GM19397 (cell line): ENCODE data around the gene CNTN5.

Experiments used
- ATAC-seq: cut with Tn5 transposase; IDR thresholded peaks from one replicate; pipeline ENCODE4 v1.9.1; 2021; ENCODE audit warnings: mild to moderate bottlenecking, moderate library complexity; ENCODE audit not compliant: unreplicated experiment

Gene CNTN5

DNA sequence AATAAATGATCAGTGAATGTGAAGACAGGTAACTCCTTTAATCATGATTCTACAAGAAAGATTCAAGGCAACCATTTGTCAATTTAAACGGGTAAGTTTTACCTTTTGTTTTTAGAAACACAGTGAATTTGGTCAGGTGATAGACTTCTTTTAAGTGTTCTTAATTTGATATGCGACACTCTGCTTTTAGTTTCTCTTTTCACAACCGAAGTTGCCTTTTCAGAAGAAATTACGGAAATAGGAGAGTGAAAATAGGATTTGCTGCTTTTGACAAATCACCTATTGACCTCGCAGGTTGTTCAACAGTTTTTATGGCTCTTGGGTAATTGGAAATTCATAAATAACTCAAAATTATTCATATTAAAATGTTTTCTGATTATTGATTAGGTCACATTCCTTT lies 142.1 kb downstream of the CNTN5 start:
- no peak for ATAC-seq

DNA sequence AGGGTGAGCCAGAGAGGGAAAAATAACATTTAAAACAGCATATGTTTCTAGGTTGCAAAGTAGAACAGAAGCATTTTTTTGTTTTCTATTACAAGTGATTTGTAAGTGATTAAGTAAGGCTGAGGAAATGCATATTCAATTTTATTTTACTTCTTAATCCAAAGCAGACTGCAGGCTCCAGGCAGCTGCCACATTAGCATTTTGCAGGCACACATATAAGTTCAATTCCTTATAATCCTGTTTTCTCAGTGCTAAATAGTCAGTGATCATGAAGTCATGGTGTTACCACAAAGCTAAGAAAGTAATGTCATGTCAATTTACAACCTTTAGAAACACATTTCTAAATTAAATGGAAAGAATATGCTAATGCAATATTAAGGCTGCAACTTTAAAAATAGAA lies 149.8 kb downstream of the CNTN5 start:
- no peak for ATAC-seq

DNA sequence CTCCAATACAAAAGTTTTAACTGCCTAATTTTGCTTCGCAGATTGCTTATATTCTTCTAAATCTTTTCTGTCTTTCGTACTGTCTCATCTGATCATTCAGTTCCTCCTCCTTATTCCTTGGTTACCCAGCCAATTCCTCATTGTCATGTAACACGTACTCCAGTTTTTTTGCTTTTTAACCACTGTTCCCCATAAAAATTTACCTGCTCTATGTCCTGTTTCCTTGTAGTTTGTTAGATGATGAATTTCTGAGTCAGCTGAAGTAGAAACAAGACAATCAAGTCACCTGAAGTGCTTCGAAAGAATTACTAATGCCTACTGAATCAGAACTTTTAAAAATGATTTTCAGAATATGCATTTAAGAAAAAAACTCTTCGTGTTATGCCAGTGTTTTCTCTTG lies 150.6 kb downstream of the CNTN5 start:
- ATAC-seq: no peak

DNA sequence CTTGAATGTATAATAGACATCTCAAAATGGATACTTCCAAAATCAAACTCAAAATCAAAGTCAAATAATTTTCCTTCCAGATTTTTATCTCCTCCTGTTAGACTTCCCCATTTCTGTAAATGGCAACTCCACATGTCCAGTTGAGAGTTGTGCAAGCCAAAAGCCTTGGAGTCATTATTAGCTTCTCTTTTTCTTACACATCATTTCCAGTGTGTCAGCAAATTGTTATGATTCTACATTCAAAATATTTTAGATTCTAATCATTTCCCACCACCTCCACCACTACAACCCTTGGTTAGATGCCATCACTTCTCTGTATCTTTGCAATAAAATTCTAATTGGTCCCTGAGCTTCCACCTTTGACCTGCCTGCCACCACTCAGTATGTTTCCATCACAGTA lies 155.7 kb downstream of the CNTN5 start:
- ATAC-seq: no peak

DNA sequence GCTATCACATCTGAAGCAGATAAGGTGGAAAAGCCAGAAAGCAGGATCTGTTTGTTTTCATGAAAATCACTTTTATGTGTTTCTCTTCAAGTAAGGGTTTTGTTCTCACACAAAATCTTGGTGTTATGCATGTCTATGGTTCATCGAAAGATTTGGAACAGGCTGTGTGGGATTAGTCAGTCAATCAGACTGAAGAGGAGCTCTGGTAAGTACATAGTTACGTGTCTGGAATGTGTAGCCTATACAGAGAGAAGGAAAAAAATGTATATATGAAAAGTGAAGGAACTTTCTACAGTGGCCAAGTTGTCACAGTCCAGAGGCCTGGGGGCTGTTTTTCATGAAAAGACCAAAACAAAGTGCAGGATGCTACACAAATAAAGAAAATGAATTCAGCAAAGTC lies 156.7 kb downstream of the CNTN5 start:
- ATAC-seq: no peak

DNA sequence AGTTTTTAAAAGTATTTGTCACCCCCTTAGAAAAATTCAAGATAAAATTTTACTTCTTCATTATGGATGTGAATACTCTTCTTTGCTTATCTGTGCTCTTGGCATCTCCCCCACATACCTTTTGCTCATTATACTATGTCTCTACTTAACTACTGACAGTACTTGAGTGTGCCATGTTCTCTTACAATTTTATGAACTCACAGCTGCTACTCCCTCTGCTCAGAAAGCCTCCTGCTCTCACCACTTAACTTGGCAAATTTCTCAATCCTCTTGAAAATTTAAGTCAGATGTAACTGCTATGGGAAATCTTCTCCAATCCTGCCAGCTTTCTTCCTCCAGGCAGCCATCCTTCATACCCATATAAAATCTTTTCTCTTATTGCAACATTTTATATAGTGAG lies 163.4 kb downstream of the CNTN5 start:
- ATAC-seq: no peak

DNA sequence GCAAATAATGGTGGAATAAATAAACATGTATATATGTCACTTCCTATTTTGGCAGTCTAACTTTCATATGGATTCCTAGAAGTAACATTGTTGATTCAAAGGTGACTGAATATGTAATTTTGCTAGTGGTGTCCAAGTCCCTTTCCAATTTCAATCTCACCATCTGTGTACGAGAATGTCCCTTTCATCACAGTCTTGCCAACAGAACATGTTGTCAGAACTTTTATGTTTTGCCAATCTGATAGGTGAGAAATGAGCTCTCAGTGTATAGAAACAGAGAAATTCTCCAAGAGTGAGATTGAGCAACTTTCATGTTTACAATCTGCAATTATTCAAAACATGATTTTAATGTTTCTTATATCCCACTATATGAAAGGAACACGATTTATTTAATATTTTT lies 167.5 kb downstream of the CNTN5 start:
- no peak for ATAC-seq

DNA sequence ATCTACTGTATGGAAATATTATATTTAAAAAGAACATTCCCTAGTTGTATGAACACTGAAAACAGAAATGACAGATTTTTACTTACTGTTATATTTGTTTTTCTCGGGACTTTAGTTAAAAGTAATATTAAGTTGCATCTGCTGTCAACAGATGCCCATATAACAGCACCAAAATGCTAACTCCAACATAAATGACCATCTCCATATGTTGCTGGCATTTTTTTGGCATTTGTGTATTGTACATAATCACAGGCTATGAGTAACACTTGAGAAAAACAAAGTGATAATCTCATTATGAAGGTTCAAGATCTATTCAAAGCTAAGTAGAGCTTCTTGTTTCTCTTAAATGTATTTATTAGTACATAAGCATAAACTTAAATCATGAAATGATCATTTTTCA lies 172.0 kb downstream of the CNTN5 start:
- no peak for ATAC-seq

DNA sequence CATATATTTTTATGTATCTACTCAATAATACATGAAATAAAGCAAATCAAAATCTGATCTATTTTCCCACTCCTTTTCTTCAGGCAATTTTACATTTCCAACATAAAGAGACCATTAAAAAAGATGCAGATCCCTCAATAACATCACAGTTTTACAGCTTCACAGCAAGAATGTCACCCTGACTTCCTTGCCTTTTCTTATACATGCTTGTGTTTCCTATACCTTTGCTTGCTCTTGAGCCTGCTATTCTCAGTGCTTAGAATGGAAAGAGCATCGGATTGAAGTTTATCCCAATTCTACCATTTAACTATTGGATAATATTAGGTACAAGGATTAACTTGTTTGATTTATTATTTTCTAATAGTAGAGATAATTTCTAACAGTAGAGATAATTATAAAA lies 176.7 kb downstream of the CNTN5 start:
- no peak for ATAC-seq

DNA sequence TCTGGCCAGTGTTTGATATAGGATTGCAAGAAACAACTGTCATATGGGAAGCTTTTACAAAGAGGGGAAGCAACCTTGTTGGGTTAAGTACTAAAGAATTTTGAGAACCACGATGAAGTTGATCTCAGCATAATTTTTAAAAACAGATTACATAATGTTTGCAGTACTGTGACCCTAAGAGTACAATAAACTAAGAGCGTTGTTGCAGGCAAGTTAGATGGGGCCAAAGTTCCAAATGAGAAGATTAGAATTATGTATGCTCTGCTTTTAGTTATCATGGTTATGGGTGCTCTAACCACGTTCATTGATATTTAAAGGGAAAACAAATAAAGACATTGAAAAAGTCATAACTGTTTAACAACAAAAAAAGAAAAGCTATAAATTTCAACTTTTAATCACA lies 177.5 kb downstream of the CNTN5 start:
- no peak for ATAC-seq

DNA sequence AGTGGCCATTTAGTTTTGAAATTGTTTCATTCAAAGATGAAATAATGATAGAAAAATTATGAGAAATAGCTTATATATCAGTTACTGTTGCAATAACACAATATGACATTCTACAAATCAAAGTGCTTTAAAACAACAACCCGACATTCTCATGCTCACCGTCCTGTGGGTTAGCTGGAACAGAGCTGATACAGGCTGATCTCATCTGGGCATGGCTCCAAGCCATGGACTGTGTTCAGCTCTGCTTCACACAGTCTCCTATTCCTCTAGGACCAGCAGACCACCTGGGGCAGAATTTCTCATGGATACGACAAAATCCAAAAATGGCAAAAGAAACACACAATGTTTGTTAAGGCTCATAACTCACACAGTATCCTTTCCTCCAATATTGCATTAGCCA lies 178.6 kb downstream of the CNTN5 start:
- ATAC-seq: no peak

DNA sequence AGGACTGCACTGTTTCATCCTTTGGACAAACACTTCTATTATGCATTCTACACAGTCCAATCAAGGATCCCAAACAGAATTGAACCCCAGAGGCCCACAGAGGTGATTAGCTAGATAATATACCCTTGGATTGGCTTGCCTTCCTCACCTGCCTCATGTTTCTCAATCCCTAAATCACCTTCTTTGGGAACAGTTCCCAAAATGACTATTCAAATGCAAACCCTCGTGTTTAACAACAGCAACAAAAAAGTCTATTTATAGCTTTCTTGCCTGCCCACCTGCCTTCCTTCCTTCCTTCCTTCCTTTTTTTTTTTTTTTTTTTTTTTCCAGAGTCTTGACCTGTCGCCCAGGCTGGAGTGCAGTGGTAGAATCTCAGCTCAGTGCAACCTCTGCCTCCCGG lies 180.0 kb downstream of the CNTN5 start:
- no peak for ATAC-seq

DNA sequence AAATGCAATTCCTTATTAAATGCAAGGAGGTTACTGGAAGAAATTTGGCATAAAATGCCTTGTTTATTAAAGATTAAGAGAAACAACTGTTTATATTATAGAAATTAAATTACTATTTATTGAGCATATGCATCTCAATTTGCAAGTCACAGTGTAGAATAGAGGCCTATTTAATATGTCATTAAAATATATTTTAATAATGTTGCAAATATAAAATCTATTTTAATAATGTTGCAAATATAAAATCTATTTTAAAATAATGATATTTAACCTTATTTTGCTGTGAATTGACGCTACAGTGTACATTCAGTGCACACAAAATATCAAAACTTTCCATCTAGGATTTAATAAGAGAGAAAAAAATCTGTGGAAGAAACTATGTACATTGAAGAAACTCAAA lies 188.1 kb downstream of the CNTN5 start:
- ATAC-seq: no peak

DNA sequence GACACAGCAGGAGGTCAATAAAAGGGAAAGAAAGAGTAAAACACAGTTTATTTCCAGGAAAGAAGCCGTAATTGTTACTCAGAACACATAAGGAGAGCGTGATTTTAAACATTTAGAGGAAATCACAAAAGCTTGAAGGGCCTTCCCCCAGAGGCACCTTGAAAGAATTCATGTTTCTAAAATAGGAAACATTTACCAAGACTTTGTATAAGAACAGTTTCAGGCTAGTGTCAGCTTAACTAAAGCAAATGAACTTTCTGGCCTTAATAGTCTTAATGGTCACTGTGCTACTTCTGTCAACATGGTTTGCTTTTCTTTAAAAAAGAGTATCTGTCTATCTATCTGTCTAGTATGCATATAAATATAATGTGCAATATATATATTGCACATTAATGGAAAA lies 208.8 kb downstream of the CNTN5 start:
- ATAC-seq: no peak

DNA sequence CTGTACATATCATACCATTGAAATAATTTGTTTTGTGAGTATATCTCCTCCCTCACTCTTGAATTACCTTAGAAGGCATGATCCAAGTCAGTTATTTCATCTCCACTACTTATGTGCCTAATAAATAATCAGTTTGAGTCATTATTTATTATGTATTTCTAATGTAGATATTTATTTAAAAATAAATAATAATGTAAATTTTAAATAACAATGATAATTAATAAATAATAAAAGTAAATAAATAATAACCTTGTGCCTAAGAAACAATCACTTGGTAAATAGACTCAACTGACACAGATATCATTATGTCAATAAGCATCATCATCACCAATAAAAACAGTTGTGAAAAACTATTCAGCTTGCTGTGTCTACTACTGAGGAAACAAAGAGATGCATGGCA lies 213.8 kb downstream of the CNTN5 start:
- ATAC-seq: no peak

DNA sequence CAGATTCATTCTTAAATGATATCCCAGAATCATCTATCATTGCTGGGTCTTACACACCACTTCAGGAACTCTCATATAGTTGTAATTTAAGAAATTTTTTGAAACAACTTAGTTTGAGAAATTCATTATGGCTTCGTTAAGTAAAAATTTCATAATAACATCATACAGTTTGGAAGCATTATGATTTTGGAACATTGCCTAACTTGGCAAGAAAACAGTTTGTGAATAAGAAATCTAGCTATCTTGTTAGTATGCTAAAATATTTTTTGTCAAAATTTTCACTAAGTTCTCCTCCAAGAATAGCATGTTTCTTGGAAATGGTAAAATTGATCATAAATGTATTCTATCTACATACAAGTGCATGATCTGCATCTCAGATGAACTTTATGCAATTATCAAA lies 217.7 kb downstream of the CNTN5 start:
- no peak for ATAC-seq

DNA sequence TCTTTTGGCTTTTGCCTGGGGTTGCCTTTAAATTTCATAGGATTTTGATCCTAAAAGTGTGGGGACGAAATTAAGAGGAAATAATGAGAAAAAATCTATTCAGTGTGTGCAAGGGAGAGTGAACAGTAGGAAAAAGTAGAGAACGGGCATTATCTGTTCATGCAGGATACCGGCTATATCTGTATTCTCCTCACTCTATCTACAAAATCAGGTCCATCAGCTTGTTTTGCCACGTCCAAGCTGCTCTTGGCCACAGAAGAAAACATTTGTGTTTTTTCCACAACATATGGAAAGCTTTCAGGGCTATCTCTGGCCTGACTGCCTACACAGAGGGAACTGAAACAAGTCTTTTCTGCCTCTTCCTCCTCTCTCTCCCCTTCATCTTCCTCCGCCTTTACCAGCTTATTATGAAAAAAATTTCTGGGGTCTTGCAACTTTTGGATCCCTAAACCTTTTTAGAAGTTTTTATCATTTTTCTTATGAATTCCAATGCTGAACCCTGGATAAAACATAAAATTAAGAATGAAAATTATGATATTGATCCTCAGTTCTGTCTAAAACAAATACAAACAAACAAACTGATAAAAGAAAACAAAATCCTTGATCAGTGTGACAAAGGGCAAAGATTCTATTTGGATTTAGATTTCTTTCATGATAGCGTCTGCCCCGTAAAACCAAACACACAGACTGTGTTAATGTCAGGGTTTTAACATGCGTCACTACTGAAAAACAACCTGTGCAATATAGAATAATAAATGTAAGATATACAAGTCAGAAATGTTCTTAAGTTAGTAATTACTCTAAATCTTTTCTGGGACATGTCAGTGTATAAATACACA lies 219.7 kb downstream of the CNTN5 start:
- ATAC-seq: no peak

DNA sequence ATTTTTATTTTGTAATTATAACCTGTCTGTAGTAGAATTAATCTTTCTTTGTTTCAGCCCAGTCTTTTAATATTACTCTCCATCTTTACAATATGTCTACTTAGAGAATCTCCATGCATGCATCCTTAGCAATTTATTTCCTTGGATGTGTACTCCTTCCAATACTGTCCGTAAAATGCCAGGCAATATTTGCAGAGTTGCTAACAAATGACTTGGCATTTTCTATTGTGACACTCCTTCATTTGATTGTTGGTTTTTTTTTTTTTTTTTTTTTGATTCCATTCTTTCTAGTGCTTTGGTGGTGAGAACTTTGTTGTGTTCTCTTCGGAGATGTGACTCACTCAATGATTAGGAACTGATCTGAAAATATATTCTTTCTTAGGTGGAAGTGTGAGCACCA lies 220.3 kb downstream of the CNTN5 start:
- no peak for ATAC-seq

DNA sequence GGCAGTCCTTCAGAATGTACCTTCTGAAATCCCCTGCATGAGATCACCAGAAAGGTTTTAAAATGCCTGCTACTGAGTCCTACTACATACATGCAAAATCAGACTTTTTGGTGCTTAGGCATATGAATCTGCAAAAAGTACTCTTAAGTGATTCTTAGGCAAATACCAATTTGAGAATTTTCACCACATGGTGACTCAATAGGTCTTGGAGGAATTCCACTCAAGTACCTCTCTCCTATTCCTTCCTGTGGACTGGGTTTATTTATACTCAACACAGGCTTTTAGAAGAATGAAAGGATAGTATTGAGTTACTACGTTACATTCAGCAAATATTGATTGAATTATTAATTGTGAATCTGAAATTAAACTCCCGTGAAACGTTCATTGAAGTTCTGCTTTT lies 223.9 kb downstream of the CNTN5 start:
- ATAC-seq: no peak

DNA sequence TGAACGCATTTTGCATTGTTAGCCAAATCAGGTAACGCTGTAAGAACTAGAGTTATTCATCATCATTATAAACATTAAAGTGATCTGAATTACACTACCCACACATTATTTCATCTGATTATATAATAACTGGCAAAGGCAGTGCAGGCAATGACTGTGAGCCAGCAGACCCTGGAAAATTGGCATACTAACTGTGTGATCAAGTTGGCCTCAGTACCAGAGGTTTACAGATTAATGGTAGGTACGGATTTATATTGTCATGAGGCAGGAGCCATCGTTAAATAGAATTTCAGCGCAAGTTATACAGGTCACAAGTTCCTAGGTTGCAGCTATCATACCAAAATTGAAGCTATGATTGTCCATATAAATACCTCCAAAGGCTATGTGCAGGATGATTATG lies 225.4 kb downstream of the CNTN5 start:
- no peak for ATAC-seq

DNA sequence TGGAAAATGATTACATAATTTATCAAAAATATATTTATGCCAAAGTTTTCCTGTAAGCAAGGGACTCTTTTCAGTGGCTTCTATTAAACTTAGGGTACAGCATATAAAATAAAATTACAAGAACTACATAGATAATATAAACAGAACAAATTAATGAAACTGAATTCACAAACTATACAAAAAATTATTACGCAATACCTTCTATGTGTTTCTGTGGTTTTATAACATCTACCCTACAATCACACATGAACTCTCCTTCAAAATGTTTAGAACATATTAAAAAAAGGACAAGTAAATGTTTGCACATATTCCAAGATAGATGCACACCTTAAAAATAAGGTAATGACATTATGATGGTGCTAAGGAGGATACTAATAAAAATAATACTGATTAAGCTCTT lies 235.9 kb downstream of the CNTN5 start:
- no peak for ATAC-seq

DNA sequence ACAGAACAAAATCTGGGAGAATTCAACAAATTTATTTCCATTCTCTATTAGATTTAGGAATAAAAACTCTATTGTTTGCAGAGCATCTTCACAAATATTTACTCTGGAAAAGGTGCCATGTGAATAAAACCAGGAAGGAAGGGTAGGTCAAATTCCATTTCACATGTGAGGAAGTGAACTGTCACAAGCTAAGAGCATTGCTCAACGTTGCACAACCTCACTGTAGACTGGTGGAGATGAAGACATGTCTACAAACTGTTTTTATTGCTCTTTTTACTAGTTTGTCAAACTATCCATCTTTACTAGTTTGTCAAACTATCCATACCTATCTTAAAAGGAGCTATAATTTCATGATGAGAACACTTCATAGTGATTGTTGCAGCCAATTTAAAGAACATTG lies 236.4 kb downstream of the CNTN5 start:
- no peak for ATAC-seq

DNA sequence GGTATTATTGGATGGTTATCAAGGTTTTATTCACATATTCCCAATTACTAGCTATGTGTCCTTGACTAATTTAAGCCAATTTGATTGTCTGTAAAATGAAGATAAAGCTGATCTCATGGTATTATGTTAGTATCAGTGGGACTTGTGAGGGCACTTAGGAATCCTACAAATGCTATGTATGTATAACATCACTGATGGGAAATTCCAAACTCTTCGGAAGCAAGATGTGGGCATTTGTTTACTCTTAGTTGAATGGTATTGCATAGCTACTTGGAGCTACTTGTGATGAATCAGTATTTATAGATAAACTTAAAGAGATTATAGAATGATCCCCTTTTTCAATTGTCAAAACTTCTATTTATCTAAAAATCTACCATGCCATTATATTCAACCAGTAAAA lies 239.9 kb downstream of the CNTN5 start:
- ATAC-seq: no peak
